Hippocampal formation (tissue), 2 donors: Measurements from ENCODE around the gene ARRDC1.
"Not testable (repeated sequence)": the region's sequence is repeated elsewhere in the genome, so short reads cannot be mapped to it uniquely, and the experiment has no call there.

Experiments
- DNase-seq, 2 donors: peaks; one replicate each; lab custom pipeline; 2025; lab: John Stamatoyannopoulos, UW

The ARRDC1 gene

GRCh38 chr9:137586854-137587253, 18.6 kb upstream of the ARRDC1 start:
- DNase-seq: no peak

- no peak for DNase-seq
These were observed 17.2 kb upstream of the ARRDC1 start for GRCh38 chr9:137588311-137588710.

GRCh38 chr9:137588891-137589290, 16.6 kb upstream of the ARRDC1 start:
- DNase-seq: no peak

- DNase-seq: no peak
These were observed 15.9 kb upstream of the ARRDC1 start for GRCh38 chr9:137589441-137590122.

- no peak for DNase-seq
These were observed 15.4 kb upstream of the ARRDC1 start for GRCh38 chr9:137590123-137590468.

- DNase-seq: peak; percentile 49 to 80
These were observed 14.8 kb upstream of the ARRDC1 start, which contains the start of gene ZMYND19 for GRCh38 chr9:137590469-137591383. Gene ZMYND19, minus strand, starts transcription at chr9:137590512. Its CDS starts 249 bp downstream, at chr9:137590263.

GRCh38 chr9:137592767-137593166, 12.7 kb upstream of the ARRDC1 start:
- no peak for DNase-seq

GRCh38 chr9:137593176-137593575, 12.3 kb upstream of the ARRDC1 start:
- no peak for DNase-seq

- DNase-seq: not testable (repeated sequence)
These were observed 8.9 kb upstream of the ARRDC1 start for GRCh38 chr9:137596577-137596976.

- DNase-seq: no peak
These were observed 6.5 kb upstream of the ARRDC1 start for GRCh38 chr9:137598943-137599342.

- no peak for DNase-seq
These were observed 2.8 kb upstream of the ARRDC1 start for GRCh38 chr9:137602661-137603060.

GRCh38 chr9:137603879-137604278, 1.6 kb upstream of the ARRDC1 start:
- no peak for DNase-seq

- no peak for DNase-seq
These were observed 970 bp upstream of the ARRDC1 start for GRCh38 chr9:137604345-137605086.

GRCh38 chr9:137606005-137606621, 627 bp downstream of the ARRDC1 start:
- DNase-seq: no peak

GRCh38 chr9:137606734-137607138, 1.2 kb downstream of the ARRDC1 start:
- no peak for DNase-seq

- no peak for DNase-seq
These were observed 1.8 kb downstream of the ARRDC1 start for GRCh38 chr9:137607141-137607857.

GRCh38 chr9:137610944-137611343, 5.5 kb downstream of the ARRDC1 start:
- DNase-seq: no peak

- DNase-seq: no peak
These were observed 6.4 kb downstream of the ARRDC1 start for GRCh38 chr9:137611623-137612609.

GRCh38 chr9:137612741-137613142, 7.3 kb downstream of the ARRDC1 start:
- DNase-seq: no peak

- DNase-seq: no peak
These were observed 7.8 kb downstream of the ARRDC1 start for GRCh38 chr9:137613259-137613658.
